ENCODE measurements around the gene SMCO1.
"Not testable (repeated sequence)": the region's sequence is repeated elsewhere in the genome, so short reads cannot be mapped to it uniquely, and the experiment has no call there.

Gene SMCO1

DNA sequence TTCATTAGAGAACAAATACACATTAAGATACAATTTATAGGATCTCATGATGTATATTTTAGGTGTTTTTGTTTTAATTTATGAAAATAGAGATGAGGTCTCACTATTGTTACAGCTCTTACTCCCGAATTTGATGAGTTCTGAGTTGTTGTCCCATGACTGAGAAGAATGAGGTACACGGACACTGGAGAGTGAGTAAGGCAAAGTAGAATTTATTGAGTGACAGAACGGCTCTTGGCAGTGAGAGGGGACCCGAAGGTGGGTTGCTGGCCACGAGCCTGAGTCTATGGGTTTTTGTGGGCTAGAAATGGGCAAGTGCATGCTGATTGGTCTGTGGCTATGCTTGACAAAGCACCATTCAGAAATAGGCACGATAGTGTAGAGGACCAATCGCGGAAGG, 8.5 kb downstream of the SMCO1 start:
- H3K4me3 ChIP-seq (ENCODE audit: low read length), result no peak overlapping the region
- no peak for DNase-seq (ENCODE audit: low read depth)
- TF ChIP-seq, protein P1, sequence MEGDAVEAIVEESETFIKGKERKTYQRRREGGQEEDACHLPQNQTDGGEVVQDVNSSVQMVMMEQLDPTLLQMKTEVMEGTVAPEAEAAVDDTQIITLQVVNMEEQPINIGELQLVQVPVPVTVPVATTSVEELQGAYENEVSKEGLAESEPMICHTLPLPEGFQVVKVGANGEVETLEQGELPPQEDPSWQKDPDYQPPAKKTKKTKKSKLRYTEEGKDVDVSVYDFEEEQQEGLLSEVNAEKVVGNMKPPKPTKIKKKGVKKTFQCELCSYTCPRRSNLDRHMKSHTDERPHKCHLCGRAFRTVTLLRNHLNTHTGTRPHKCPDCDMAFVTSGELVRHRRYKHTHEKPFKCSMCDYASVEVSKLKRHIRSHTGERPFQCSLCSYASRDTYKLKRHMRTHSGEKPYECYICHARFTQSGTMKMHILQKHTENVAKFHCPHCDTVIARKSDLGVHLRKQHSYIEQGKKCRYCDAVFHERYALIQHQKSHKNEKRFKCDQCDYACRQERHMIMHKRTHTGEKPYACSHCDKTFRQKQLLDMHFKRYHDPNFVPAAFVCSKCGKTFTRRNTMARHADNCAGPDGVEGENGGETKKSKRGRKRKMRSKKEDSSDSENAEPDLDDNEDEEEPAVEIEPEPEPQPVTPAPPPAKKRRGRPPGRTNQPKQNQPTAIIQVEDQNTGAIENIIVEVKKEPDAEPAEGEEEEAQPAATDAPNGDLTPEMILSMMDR (conservative IDR thresholded peaks at IDR 0.05; ENCODE audit: low read length), result no peak

DNA sequence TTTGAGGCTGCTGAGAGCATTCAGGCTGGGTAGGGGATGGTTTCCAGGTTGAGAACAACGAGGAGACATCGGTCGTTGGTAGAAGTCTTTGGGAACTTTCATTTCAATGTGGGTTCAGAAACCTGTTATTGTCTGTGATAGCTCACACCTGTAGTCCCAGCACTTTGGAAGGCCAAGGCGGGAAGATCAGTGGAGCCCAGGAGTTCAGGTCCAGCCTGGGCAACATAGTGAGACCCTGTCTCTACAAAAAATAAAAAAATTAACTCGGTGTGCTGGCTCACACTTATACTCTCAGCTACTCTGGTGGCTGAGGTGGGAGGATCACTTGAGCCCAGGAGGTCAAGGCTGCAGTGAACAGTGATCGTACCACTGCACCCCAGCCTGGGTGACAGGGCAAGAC, 10.6 kb downstream of the SMCO1 start:
- H3K4me3 ChIP-seq (ENCODE audit: low read length), result no peak overlapping the region
- TF ChIP-seq, protein P1 (conservative IDR thresholded peaks at IDR 0.05; ENCODE audit: low read length), result no peak
- DNase-seq (ENCODE audit: low read depth), result no peak

DNA sequence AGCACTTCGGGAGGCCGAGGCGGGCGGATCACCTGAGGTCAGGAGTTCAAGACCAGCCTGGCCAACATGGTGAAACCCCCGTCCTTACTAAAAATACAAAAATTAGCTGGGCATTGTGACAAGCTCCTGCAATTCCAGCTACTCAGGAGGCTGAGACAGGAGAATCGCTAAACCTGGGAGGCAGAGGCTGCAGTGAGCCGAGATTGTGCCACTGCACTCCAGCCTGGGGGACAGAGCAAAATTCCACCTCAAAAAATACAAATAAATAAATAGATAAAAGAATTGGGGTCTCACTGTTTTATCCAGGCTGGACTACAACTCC, 11.1 kb downstream of the SMCO1 start:
- H3K4me3 ChIP-seq (ENCODE audit: low read length), result peak overlapping the region; percentile 94
- not testable (repeated sequence) for DNase-seq (ENCODE audit: low read depth)

DNA sequence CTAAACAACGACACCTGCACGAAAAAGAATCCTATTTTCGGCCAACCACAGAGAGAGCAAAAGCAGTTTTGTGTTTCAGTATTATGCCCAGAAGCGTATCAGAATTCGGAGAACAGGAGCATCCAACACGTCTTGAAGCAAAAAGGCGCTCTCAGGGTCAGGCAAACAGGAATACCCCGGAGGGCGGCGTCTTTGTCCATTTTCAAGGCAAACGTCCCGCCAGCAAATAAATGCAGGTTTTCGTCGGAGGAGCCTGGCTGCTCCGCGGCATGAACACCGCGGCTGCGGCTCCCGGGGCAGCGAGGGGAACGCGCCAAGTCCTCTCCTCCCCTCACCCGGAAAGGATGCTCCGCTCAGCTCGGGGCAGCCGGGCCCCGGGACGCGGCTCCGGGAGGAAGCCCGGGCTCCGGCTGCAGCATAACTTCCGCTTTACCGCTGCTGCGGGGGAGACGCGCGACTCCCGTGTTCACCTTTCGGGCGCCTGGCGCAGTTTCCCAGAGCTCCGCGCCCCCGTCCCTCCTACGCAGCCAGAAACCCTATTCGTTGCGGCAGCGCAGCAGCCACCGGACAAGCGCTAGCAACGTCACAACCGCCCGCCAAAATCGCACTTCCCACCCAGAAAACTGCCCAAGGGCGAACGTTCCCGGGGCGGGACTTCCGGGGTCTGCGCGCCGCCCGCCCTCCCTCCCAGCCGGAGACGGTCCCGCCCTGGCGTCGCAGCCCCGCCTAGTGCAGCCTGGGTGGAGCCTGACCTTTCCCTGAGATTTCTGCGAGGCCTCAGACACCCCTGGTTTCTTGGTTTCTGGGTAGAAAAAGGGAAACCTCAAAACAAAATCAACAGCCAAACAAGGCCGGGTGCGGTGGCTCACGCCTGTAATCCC, 11.7 kb downstream of the SMCO1 start, which contains the start of gene RNF168:
TSS of gene RNF168 (minus strand) at position 573 of the 881 bp plus-strand sequence. CDS start 595 bp downstream, outside the sequence.
- H3K4me3 ChIP-seq (ENCODE audit: low read length), result peak within 1 kb of the TSS; percentile 94
- peak; percentile 90 for DNase-seq (ENCODE audit: low read depth)
- TF ChIP-seq, protein P1 (conservative IDR thresholded peaks at IDR 0.05; ENCODE audit: low read length), result no peak

DNA sequence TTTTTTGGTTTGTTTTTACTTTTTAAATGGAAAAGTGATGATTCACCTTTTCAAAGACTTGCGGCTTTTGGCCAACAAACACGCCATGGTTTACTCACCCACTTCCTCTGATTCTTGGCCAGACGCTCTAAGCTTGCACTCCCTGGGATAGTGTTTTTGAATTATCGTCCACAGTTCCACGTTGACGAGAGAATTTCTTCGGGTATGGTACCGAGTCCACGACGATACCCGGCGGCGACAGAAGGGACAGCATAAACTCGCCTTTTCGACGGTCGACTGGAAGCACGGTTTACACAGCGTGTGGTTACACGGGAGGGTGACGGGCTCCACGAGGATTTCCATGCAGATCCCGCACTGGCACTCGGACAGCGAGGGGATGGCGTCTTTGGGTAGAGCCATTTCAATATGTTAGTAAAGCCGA, 12.4 kb downstream of the SMCO1 start:
- TF ChIP-seq, protein P1 (conservative IDR thresholded peaks at IDR 0.05; ENCODE audit: low read length), result no peak; the same call in 1 of the 2 replicates
- DNase-seq (ENCODE audit: low read depth), result peak; percentile 85

DNA sequence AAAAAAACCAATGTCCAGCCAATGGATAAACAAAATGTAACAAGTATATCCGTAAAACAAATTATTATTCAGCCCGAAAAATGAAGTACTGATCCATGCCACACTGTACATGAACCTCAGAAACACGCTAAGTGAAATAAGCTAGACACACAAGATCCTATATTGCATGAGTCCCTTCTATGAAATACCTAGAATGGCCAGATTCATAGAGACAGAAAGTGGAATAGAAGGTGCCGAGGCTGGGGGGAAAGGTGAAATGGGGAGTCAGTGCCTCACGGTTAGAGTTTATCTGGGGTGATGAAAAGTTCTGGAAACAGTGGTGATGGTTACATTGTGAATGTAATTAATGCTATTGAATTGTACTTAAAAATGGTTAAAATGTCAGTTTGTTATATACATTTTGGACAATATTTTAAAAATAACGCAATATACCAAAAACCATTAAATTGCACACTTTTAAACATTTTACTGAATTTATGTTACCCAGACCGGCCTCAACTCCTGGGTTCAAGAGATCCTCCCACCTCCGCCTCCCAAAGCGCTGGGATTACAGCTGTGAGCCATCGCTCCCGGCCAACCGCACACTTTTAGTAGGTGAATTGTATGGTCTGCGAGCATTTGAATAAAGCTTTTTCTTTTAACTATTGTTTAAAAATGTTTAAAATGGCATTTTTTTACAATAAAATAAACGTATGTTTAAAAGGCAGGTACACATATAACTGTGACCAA, 13.7 kb downstream of the SMCO1 start:
- TF ChIP-seq, protein P1 (conservative IDR thresholded peaks at IDR 0.05; ENCODE audit: low read length), result no peak
- peak; percentile 6 for DNase-seq (ENCODE audit: low read depth)
- H3K4me3 ChIP-seq (ENCODE audit: low read length), result peak overlapping the region; percentile 94

More for the DNA sequence above, 12.4 kb downstream of the SMCO1 start:
- H3K4me3 ChIP-seq (ENCODE audit: low read length), result peak overlapping the region; percentile 94

DNA sequence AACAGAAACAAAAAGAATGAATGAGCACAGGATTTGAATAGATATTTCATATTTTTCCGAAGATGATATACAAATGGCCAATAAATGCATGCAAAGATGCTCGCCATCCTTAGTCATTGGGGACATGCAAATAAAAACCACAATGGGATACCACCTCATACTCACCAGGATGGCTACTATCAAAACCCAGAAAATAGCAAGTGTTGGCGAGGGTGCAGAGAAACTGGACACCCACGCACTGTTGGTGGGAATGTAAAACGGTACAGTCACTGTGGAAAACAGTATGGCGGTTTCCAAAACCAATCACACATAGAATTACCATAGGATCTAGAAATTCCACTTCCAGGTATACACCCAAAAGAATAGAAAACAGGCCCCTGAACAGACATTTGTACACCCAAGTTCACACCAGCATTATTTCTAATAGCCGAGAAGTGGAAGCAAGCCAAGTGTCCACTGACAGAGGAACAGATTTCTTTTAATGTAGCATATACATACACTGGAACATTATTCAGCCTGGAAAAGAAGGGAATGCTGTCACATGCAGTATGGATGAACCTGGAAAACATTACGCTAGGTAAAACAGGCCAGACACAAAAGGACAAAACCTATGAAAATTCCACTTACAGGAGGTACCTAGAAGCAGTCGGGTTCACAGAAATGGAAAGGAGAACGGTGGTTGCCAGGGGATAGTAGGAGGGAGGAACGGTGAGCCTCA, 15.2 kb downstream of the SMCO1 start:
- TF ChIP-seq, protein P1 (conservative IDR thresholded peaks at IDR 0.05; ENCODE audit: low read length), result no peak
- no peak for DNase-seq (ENCODE audit: low read depth)
- peak overlapping the region; percentile 58 for H3K4me3 ChIP-seq (ENCODE audit: low read length)
